C4-2B (cell line): ENCODE data around the gene CARMIL1.

Source experiments
- ZFX ChIP-seq: fragments of 450-650 bp; IDR thresholded peaks from 2 replicates; pipeline ENCODE4 v1.6.1; 2017
- TF ChIP-seq, protein P1 (sequence below): fragments of 450-650 bp; conservative IDR thresholded peaks from 2 replicates; pipeline ENCODE4 v1.5.1; 2017; ENCODE audit warnings: mild to moderate bottlenecking

GRCh38 chr6:25547797-25548196, 268.6 kb downstream of the CARMIL1 start:
- TF ChIP-seq, protein P1, sequence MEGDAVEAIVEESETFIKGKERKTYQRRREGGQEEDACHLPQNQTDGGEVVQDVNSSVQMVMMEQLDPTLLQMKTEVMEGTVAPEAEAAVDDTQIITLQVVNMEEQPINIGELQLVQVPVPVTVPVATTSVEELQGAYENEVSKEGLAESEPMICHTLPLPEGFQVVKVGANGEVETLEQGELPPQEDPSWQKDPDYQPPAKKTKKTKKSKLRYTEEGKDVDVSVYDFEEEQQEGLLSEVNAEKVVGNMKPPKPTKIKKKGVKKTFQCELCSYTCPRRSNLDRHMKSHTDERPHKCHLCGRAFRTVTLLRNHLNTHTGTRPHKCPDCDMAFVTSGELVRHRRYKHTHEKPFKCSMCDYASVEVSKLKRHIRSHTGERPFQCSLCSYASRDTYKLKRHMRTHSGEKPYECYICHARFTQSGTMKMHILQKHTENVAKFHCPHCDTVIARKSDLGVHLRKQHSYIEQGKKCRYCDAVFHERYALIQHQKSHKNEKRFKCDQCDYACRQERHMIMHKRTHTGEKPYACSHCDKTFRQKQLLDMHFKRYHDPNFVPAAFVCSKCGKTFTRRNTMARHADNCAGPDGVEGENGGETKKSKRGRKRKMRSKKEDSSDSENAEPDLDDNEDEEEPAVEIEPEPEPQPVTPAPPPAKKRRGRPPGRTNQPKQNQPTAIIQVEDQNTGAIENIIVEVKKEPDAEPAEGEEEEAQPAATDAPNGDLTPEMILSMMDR, result no peak
- TF ChIP-seq ZFX, result no peak
